Spleen (tissue), 11 donors: Measurements from ENCODE around the gene BTBD1. TPM values are rescaled to one million over a fixed set of nuclear protein-coding genes. Genes with fewer than 3 reads are reported as not detected.

Experiments
- DNase-seq: peaks from one replicate; pipeline ENCODE4 v3.0.0-alpha.2; 2020
- H3K27ac ChIP-seq, 8 donors: fragments of 200-600 bp; sonication (generic) in 7 of 8; 1 replicate in 4 of 8; 2 replicates in 4 of 8; pipeline versions ENCODE4 v1.5.0 to v1.8.0; 2016 to 2021; ENCODE audit warnings: inconsistent platforms in 4 of 8, mild to moderate bottlenecking in 4 of 8, moderate library complexity in 1 of 8
- H3K27me3 ChIP-seq, 7 donors: fragments of 200-600 bp; sonication (generic) in 6 of 7; replicated peaks in 1 of 7; 1 replicate in 4 of 7; 2 replicates in 3 of 7; pipeline versions ENCODE4 v1.5.0 to v1.8.0; 2016 to 2021; ENCODE audit warnings: inconsistent platforms in 3 of 7, mild to moderate bottlenecking in 1 of 7
- H3K36me3 ChIP-seq, 6 donors: fragments of 200-600 bp; sonication (generic) in 5 of 6; 1 replicate in 4 of 6; 2 replicates in 2 of 6; pipeline versions ENCODE4 v1.5.0 to v1.8.0; 2016 to 2021; ENCODE audit warnings: inconsistent platforms in 2 of 6
- H3K4me1 ChIP-seq, 6 donors: fragments of 200-600 bp; sonication (generic) in 5 of 6; 1 replicate in 3 of 6; 2 replicates in 3 of 6; pipeline versions ENCODE4 v1.5.0 to v1.8.0; 2016 to 2021; ENCODE audit warnings: inconsistent platforms in 3 of 6
- H3K4me3 ChIP-seq, 8 donors: fragments of 200-600 bp; sonication (generic) in 7 of 8; 1 replicate in 4 of 8; 2 replicates in 4 of 8; pipeline versions ENCODE4 v1.5.0 to v1.8.0; 2016 to 2021; ENCODE audit warnings: inconsistent platforms in 4 of 8, mild to moderate bottlenecking in 4 of 8, moderate library complexity in 2 of 8
- H3K9me3 ChIP-seq, 8 donors: fragments of 200-600 bp; sonication (generic) in 7 of 8; 1 replicate in 4 of 8; 2 replicates in 4 of 8; pipeline versions ENCODE4 v1.5.0 to v1.8.0; 2016 to 2021; ENCODE audit warnings: inconsistent platforms in 4 of 8
- POLR2A ChIP-seq, 3 donors: fragments of 450-650 bp; IDR thresholded peaks; one replicate each; pipeline ENCODE4 v1.5.1; 2017; ENCODE audit warnings: antibody characterized with exemption in 3 of 3, mild to moderate bottlenecking in 1 of 3
- POLR2AphosphoS5 ChIP-seq, 3 donors: sonication (generic); formaldehyde crosslinking; IDR thresholded peaks; one replicate each; pipeline ENCODE4 v1.5.1; 2017; ENCODE audit warnings: antibody characterized with exemption in 3 of 3
- WGBS, 5 donors: extraction: QIAGEN DNeasy Blood & Tissue Kit in 3 of 5; methylation state at CpG; one replicate each; pipeline versions ENCODE4 v1.1.5 to v1.1.7; 2013 to 2018; 5-methylcytosine and 5-hydroxymethylcytosine counted together
- intact Hi-C: fragments of 100-400 bp; cut with DNase I; formaldehyde crosslinking; loops from one replicate; pipeline ENCODE4 v1.15.0; 2023; ENCODE audit warnings: low total_unique reads
- polyA plus RNA-seq, 3 donors: library from polyadenylated mRNA; stranded (reverse); fragments of 200-250 nt; gene quantifications; one replicate each; pipeline ENCODE4 v1.2.1, GENCODE V29; 2013
- total RNA-seq, 7 donors: library from RNA; depleted of rRNA in 3 of 7; stranded (reverse); fragments of >200 nt in 3 of 7; fragmentation: NEBNext Ultra II Directional in 4 of 7; extraction: Animal tissue kit (Norgen Biotek cat#: 25700) in 4 of 7; gene quantifications; one replicate each; pipeline versions ENCODE4 v1.1.0 to v1.2.1, GENCODE V29; 2016 to 2021
- TF ChIP-seq, protein P1 (sequence below), 11 experiments: fragments of 200-600 bp in 7 of 11; fragments of 450-650 bp in 4 of 11; sonication (generic) in 4 of 11; IDR thresholded peaks in 8 of 11; conservative IDR thresholded peaks in 3 of 11; 1 replicate in 7 of 11; 2 replicates in 4 of 11; pipeline versions ENCODE4 v1.4.0 to v1.8.0; 2016 to 2021; ENCODE audit warnings: antibody characterized with exemption in 11 of 11, inconsistent platforms in 4 of 11, mild to moderate bottlenecking in 1 of 11
- donor health status: healthy with polysubstance abuse.
- donor health status: DM: no; HTN: no; CAD: no; lungs with moderate emphysema.
- donor health status: DM: no; HTN: no; CAD: no.
- donor health status: Bipolar disorder and iron deficiency.
- donor health status: healthy.
- donor health status: DM: no; HTN: no; CAD: no.
- donor health status: DM: yes; HTN: yes; CAD: no.

BTBD1 gene
- total and polyA plus RNA-seq, 10 donors = 14.9 to 70.8 (median 45.7) TPM

DNA sequence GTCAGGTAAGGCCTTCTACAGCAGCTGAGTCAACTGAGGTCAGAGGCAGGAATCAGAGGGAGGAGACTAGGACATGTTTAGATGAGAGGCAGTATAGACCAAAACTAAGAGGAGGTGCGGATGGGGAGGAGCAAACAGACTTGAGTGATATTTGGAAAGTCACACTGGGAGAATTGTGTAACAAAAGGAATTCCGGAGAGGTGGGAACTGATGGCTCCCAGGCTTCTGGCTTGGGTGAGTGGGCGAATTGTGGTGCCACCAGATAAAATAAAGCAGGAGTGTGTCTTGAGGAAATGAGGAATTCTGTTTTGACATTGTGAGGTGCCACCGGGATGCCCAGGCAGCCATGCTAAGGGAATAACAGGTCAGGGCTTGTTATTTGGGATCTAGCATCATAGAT lies 37.1 kb upstream of the BTBD1 start:
- intact Hi-C loops = no loop called here
- Histone ChIP-seq H3K4me1 (peaks cover 5 to 40% (median 27%) of the 10 kb centered on the region in 6 donors), H3K4me3 (no peak overlapping the region), H3K27ac (no peak overlapping the region), H3K9me3 (no peaks in the 10 kb centered on the region), H3K27me3 (peaks cover 0 to 37% (median 10%) of the 10 kb centered on the region in 7 donors), H3K36me3 (no peaks in the 10 kb centered on the region)
- DNase-seq = no peak
- TF ChIP-seq, protein P1, sequence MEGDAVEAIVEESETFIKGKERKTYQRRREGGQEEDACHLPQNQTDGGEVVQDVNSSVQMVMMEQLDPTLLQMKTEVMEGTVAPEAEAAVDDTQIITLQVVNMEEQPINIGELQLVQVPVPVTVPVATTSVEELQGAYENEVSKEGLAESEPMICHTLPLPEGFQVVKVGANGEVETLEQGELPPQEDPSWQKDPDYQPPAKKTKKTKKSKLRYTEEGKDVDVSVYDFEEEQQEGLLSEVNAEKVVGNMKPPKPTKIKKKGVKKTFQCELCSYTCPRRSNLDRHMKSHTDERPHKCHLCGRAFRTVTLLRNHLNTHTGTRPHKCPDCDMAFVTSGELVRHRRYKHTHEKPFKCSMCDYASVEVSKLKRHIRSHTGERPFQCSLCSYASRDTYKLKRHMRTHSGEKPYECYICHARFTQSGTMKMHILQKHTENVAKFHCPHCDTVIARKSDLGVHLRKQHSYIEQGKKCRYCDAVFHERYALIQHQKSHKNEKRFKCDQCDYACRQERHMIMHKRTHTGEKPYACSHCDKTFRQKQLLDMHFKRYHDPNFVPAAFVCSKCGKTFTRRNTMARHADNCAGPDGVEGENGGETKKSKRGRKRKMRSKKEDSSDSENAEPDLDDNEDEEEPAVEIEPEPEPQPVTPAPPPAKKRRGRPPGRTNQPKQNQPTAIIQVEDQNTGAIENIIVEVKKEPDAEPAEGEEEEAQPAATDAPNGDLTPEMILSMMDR (IDR thresholded peaks at IDR 0.05 in 8 of 11, conservative IDR thresholded peaks at IDR 0.05 in 3 of 11) = no peak
- no peak for TF ChIP-seq POLR2AphosphoS5 (IDR thresholded peaks at IDR 0.05)
- TF ChIP-seq POLR2A (IDR thresholded peaks at IDR 0.05) = no peak
- WGBS, 5 donors = 85 to 99% (median 97%) methylated on average over 4 of the region's 4 CpGs

GRCh38 chr15:83102346-83102745 lies 35.3 kb upstream of the BTBD1 start:
- H3K4me1 ChIP-seq = peaks cover 0 to 23% (median 9%) of the 10 kb centered on the region in 6 donors
- WGBS, 5 donors = 74 to 86% (median 76%) methylated on average over 2 of the region's 2 CpGs
- no peaks in the 10 kb centered on the region for H3K36me3 ChIP-seq
- H3K9me3 ChIP-seq = peaks cover 0 to 17% (median 3%) of the 10 kb centered on the region in 8 donors
- no peak overlapping the region for H3K4me3 ChIP-seq
- intact Hi-C loops = no loop called here
- no peak for DNase-seq
- peaks cover 0 to 19% (median 3%) of the 10 kb centered on the region in 7 donors for H3K27me3 ChIP-seq
- no peak overlapping the region for H3K27ac ChIP-seq
- TF ChIP-seq, protein P1 (IDR thresholded peaks at IDR 0.05 in 8 of 11, conservative IDR thresholded peaks at IDR 0.05 in 3 of 11) = no peak
- TF ChIP-seq POLR2AphosphoS5 (IDR thresholded peaks at IDR 0.05) (no peak), POLR2A (IDR thresholded peaks at IDR 0.05) (no peak)

GRCh38 chr15:83100097-83100646 lies 33.1 kb upstream of the BTBD1 start:
- 20 to 32% (median 22%) methylated on average over 2 of the region's 2 CpGs for WGBS, 5 donors
- DNase-seq = no peak
- intact Hi-C loops = no loop called here

DNA sequence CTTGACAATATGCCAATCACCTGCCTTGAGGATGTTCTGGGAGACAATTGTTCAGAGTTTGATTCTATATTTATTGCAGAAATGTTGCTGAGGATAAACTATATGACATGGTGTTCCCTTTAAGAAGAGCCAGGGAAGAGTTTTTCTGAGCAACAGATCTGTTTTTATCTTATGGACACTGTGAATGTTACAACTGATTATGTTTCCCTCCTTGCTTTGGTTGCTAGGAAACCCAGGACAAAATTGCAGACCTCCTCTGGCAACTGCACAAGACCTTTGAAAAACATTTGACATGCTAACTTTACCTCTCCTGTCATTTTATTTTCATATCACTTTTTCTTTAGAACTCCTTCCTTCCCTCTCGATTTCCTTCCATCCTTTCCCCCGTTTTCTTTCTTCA lies 32.2 kb upstream of the BTBD1 start:
- Histone ChIP-seq H3K4me1 (peaks cover 0 to 13% (median 3%) of the 10 kb centered on the region in 6 donors), H3K4me3 (no peak overlapping the region), H3K27me3 (peaks cover 0 to 8% (median 0%) of the 10 kb centered on the region in 7 donors), H3K27ac (no peak overlapping the region), H3K9me3 (peaks cover 0 to 21% (median 3%) of the 10 kb centered on the region in 8 donors), H3K36me3 (no peaks in the 10 kb centered on the region)
- no peak for TF ChIP-seq POLR2A (IDR thresholded peaks at IDR 0.05)
- TF ChIP-seq, protein P1 (IDR thresholded peaks at IDR 0.05 in 8 of 11, conservative IDR thresholded peaks at IDR 0.05 in 3 of 11) = no peak
- no peak for TF ChIP-seq POLR2AphosphoS5 (IDR thresholded peaks at IDR 0.05)
- DNase-seq = no peak
- intact Hi-C loops = no loop called here
- 64 to 81% (median 72%) methylated on average over 2 of the region's 2 CpGs for WGBS, 5 donors

More at GRCh38 chr15:83100097-83100646, 33.1 kb upstream of the BTBD1 start:
- no peaks in the 10 kb centered on the region for H3K36me3 ChIP-seq
- H3K27ac ChIP-seq = no peak overlapping the region
- H3K27me3 ChIP-seq = peaks cover 0 to 8% (median 0%) of the 10 kb centered on the region in 7 donors
- H3K4me3 ChIP-seq = no peak overlapping the region
- no peak for TF ChIP-seq POLR2A (IDR thresholded peaks at IDR 0.05)
- TF ChIP-seq, protein P1 (IDR thresholded peaks at IDR 0.05 in 8 of 11, conservative IDR thresholded peaks at IDR 0.05 in 3 of 11) = no peak
- no peak for TF ChIP-seq POLR2AphosphoS5 (IDR thresholded peaks at IDR 0.05)
- peaks cover 0 to 21% (median 3%) of the 10 kb centered on the region in 8 donors for H3K9me3 ChIP-seq
- peaks cover 0 to 13% (median 3%) of the 10 kb centered on the region in 6 donors for H3K4me1 ChIP-seq
